NK-92 (cell line): Measurements from ENCODE around the gene SLC4A1AP.

ENCODE experiments used
- DNase-seq: peaks from one replicate; lab custom pipeline; 2025; ENCODE audit not compliant: unreplicated experiment; lab: John Stamatoyannopoulos, UW

The SLC4A1AP gene

DNA sequence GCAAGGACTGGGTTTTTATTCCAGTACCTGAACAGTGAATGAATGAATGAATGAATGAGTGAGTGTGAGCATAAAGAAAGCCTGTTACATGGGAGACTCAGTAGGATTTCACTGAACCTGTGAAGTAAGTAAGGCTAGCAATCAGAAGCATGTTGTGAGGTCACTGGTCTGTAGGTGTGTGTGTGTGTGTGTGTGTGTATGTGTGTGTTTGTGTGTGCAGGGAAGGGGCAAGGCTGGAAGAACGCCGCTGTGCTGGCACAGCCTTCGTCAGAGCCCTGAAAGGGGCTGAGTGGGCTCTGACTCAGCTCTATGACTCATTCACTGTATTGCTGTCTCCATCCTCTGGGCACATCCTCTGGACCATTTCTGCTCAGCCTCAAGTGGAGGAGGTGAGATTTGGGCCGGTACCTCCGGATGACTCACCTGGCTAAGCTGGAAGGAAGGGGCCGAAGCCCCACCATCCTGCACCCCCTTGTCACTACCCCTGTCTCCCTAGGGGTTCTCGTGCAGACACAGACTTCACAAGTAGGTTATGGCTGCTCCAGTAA is 56.4 kb downstream of the SLC4A1AP start:
- no peak for DNase-seq

DNA sequence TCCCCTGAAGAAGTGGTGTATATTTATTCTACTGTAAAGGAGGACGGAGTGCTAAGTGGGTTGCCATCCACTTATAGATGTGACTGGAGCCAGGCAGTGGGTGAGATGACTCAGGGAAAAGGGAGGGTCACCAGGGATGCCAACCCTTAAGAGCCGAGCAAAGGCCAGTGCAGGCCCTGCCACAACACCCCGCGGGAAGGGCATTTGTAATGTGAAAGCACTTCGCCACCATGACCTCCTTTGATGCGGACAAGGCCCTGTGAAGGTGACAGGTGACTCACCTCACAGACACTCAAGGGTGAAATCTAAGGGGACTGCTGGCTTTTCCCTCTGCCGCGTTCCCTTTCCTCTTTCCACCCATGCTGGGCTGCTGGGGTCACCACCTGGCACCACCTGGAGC is 57.6 kb downstream of the SLC4A1AP start:
- no peak for DNase-seq

DNA sequence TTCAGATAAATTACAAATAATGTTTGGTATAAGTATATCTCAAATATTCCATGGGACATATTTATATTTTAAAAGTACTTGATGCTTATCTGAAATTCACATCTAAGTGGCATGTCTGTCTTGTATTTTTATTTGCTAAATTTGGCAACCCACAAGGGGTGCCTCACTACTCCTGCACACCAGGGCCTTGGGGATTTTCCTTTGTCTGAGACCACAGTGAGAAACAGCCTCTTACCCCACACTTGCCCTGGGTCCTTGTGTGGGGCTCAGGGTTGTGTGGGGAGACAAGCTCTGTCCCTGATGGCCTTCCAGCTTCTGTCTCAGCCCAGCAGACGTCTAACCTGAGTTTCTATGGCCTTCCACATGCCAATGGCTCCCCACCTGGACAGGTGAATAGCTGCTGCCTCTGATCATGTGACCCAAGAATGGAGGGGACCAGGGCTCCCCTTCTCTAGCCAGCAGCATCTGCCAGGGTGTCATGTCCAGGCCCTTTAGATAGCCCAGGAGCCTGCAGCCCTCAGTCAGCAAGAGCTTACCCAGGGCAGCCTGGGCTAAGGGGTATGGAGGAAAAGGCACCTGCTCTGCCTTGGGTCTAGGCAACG is 58.3 kb downstream of the SLC4A1AP start:
- DNase-seq: no peak

DNA sequence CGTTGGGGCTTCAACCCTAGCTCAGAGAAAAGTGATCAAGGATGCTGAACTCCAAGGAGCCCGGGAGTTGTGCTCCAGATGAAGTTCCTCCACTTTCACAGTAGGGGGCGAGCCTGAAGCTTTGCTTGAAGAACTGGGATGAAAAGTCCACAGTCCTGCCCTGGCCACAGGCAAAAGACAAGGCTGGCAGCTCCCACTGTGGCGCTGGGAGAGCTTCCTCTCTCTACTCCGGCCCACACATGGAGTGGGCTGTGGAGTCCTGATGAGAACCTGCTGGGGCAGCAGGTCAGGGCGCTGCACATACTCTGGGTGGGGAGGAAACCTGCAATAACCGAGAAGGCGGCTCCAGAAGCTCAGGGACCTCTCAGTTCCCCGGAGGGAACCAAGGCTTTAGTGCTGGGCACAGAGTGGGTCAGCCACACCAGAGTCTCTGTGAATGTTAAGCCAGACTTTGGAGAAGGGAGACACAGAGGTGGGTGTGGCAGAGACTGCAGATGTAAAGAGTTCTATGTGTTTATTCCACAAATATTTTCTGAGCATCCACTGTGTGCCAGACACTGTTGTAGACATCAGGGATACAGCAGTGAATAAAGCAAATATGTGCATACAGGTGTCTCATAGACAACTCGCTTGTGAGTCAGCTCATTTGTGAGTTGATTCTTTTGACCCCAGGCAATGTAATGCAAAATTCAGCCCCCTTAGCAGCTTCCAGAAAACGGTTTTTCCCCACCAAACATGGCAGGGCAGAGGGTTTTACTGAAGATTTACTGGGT is 59.9 kb downstream of the SLC4A1AP start:
- DNase-seq: no peak

DNA sequence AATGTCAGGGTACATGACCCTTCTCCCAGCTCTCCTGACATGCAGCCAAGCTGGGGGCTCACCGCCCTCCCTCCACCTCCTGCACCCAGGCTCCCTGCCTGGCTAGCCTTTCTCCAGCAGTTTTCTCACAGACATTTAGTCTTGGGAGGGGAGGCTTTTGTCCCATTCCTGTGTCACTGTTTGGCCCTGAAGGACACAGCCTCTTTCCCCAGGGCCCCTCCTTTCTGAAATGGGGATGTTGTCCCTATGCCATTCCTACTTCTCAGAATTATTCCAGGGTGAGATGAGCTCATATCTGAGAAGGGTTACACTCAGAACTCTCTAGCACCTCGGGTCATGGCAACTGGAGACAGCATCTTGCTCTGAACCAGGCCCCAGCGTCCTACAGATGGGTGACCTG is 60.5 kb downstream of the SLC4A1AP start:
- DNase-seq: no peak

DNA sequence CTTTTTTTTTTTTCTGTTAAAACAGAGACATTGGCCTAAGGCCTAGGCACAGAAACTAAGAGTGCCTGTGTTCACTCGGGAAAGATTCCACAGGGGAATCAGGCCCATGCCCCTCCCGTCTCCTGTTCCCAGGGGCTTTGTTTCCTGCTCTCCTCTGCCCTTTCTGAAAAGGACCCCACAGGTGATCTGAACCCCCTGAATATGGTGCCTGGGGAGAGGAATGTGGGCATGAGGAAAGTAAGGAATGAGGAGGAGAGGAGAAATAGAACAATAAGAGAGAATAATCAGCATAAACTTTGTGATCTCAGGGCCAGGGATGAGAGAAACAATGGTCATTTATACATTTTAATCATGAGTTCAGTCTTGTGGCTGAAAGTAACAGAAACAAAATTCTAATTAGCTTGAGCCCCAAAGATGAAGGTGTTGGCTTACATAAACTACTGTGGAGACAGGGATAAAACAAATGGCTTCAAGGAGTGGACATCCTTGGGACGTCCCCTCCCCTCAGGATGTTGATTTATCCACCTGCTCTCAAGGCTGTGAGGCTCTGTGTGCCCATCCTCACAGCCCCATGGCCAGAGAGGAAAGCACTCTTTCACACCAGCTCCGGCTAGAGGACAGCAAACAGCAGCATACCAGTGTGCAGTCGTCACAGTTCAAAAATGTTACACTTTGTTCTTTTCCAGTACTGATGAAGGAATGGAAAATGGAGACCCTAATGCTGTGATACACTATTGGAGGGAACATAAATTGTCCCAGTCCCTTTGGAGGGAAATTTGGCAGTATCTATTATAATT is 61.4 kb downstream of the SLC4A1AP start:
- DNase-seq: no peak

DNA sequence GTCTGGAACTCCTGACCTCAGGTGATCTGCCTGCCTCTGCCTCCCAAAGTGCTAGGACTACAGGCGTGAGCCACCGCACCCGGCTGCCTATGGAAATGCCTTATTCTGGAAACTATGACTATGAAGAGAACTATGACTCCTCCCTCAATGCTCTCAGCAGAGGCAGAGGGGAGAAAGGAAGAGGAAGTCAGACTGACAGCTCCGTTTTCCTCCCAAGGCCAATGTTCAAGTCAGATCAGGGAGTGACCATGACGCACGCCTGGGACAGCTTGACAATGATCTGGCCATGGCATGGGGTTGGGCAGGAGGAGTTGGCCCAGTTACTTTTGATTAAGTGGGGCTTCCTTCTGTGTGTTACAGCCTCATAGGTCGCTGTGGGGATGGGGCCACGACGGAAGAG is 63.6 kb downstream of the SLC4A1AP start:
- no peak for DNase-seq

DNA sequence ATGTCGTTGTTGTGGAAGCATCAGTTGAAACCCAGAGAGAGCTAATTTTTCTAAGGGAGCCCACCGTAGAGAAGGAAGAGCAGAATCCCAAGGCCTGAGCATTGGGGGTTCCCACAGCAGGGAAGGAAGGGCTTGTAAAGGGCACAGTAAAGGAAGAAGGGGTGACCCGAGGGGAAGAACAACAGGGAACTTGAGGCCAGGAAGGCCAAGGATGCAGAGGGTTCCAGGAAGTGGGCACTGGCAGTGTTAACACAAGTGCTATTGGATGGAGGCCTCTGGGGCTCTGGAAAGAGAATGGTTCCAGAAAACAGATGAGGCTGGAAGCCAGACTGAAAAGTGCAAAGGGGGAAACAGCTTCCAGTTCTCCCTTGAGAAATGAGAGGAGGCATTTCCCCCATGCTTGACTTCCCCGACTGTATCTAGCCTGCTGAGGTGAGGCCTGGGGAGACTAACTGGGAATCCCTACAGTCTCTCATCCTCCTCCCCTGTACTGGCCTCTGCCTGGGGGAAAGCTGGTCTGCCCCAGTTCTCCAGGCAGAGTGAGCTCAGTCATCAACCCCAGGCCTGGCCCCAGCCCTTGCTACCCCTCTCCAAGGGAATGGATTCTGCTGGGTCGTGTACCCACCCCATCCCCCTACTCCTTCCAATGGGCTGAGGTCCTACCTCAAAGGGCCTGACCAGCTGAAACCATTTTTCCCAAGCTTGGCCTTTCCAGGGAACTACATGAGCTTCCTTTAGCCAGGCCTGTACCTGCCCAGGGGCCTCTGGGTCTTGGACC is 64.6 kb downstream of the SLC4A1AP start:
- no peak for DNase-seq

DNA sequence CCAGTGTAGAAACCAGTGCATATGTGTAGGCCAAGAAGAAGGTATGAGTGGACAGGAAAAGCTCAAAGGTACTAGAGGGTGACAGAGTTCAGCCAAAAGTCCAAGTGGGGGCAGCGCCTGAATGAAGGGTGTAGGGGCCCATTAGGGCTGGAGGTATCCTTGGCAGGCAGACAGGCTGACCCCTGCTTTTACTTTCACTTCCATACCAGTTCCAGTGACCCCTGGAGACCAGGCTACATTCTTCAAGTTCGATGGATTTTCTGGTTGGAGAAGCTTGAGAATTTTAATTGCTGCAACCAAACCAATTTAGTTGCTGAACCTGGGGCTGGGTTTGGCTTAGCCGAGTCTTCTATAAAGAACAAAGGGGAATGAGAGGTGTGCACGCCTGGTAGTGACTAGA is 65.5 kb downstream of the SLC4A1AP start:
- DNase-seq: no peak

DNA sequence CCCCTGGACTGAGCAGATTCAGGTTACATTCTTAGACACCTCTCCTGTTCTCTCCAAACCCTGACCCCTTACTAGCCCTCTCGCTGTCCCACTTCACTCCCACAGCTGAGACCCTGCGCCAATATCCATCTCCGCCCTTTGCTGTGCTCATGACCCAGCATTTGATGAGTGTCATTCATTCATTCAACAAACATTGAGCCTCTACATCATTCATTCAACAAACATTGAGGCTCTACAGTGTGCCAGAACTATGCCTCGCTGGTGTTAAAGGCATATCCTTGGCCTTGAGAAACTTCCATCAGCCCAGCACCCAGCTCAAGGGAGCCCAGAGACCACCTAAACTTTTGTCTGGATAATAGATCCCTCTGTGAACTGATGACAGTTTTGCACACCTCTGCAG is 65.9 kb downstream of the SLC4A1AP start:
- DNase-seq: no peak

DNA sequence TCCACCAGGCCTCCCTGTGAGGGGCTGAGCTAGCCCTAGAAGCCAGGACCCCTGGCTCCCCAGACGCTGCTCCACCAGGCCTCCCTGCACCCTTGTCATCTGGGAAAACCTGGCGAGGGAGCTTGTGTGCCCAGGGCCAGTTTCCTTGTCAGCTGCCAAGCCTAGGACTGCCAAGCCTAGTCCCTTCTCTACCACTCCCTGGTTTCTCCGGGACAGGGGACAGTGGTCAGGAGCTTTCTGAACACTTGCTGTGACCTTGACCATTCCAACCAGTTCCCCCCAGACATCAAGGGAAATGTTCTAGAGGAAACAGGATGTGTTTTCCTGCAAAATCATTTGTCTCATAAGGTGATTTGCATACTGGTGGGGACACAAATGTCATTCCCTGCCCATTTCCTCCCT is 66.6 kb downstream of the SLC4A1AP start:
- DNase-seq: no peak

DNA sequence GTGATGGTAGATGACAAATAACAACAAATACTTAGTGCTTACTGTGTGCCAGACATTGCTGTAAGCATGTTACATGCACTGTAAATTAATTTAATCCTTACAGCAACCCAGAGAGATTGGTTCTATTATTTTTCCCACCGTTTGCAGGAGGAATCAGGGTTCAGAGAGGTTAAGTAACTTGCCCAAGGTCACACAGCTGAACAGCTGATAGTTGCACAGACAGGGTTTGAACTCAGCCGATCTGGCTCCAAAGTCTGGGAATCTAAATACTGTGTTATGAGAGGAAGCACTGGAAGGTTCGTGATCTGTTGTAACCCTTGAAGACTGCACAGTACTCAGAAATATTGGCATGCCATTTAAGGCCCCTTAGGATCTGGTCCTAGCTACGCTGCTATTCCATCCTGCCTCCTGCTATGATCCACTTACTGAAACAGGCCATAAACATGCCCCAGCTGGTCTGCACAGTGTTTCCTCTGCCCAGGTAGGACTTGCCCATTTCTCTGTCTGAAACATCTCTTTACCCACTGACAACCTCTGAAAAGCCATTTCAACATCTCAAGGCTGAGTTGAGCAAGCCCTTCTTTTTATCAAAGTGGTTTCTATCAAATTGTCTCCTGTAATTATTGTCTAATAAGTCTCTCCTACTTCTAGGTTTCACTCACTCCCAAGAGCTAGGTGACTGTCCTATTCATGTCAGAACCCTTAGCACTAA is 67.4 kb downstream of the SLC4A1AP start:
- DNase-seq: no peak

DNA sequence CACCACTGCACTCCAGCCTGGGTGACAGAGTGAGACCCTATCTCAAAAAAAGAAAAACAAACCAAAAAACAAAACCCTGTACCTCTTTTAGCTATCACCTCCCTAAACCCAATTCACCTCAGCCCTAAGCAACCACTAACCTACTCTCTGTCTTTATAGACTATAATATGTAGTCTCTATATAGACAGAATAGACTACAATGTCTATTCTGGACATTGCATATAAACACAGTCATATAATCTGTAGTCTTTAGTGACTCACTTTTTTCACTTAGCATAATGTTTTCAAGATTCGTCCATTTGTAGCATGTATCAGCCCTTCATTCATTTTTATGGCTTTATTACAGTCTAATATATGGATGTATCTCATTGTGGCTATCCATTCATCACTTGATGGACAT is 70.6 kb downstream of the SLC4A1AP start:
- DNase-seq: no peak

DNA sequence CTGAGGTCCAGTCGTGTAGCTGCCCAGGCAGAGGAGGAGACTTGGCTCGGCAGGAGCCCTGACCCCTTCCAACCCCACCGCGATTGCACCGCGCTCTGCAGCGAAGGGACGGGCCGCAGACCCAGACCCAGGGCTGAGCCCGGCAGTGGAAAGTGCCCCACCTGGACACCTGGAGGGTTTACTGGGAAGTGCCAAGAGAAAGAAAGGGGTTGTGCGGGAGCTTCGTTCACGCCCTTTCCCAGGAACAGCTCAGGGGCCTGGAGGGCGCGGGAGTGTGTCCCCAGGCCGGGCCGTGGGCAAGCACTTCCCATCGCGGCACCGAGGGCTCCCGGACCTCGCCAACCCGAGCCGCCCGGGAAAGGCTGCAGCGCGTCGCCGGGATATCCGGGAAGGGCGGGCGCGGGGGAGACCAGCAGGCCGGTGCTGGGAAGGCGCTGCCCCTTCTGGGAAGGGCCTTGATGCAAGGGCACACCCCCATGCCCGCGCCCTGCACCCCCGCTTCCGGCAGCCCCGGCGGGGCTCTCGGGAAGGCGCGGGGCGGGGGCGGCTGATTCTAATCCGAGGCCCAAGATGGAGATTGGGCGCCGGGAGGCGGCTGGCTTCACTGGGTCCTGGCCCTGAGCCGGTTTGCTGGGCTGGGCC is 71.7 kb downstream of the SLC4A1AP start:
- no peak for DNase-seq

DNA sequence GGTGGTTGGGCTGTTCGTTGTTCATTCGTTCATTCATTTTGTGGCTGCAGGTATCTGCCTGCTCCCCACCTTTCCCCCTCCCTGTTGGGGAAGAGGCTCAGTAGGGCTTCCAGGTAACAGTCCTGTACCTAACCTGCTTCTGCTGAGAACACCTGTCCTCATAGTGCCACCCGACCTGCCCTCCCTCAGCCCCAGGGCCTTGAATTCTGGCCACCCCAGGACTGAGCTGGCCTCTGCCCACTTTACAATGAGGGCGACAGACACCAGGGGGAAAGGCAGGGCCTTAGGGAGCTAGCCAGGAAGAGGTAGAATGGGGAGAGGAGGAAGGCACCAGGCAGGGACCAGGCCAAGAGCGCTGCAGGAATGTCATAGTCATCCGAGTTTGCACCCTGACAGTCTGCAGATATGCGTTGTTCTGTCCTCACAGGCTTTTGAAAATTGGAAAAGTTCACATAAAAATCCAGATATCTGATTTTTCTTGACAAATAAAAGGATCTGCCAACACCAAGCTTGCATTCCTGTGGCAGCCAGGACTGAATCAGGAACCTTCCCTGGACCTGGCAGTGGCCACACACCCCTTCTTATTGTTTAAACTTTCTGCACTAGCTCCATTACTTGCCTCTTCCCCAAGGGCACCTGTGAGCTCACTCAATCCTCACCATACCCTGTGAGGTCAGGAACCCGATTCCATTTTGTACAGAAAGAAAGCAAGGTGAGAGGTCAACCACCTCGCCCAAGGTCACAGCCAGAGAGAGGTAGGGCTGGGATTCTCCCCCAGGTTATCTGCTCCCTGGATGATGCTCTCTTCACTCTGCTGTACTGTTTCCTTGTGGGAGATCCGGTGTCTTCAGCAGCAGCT is 72.6 kb downstream of the SLC4A1AP start:
- DNase-seq: no peak

DNA sequence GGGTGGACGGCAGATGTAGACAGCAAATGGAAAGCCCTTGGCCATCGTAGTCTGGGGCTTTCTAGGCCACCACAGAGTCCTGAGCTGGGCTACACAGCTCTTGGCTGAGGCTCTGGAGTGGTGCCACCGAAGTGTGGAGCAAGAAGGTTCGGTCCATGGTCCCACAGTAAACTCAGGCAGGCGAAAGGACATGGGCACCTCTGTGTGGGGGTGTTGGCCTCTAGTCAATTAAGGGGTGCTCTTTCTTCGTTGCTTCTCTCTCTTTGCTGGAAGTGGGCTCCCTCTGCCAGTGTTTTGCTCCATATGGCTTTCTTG is 73.2 kb downstream of the SLC4A1AP start:
- no peak for DNase-seq

DNA sequence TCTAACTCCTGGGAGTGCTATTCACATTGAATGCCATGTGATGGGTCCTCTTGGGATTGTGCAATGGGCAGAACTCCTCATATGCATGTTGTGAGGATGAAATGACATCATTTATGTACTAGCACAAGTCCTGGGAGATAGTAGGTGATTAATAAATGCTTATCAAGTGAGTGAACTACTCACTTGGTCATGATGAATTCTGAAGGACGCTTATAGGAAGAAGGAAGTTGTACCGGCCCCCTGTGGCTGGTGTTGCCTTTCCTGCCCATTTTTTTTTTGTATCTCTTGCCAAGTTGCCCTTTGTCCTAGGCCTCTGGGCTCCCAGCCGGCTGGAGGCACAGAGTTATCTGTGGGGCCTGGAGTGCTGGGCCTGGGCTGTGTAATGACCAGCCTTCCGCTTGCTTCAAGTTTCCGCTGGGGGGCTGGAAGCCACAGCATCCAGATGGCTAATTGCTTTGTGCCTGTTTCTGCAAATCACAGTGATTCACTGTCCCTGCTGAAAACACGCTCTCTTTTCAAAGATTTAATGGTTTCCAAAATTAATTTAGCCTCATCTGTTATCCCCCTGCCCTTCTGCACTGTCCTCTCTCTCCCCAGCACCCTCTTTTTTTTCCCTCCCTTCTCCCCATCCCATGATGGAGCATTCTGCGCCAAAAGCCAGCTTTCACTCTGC is 74.1 kb downstream of the SLC4A1AP start:
- DNase-seq: no peak

DNA sequence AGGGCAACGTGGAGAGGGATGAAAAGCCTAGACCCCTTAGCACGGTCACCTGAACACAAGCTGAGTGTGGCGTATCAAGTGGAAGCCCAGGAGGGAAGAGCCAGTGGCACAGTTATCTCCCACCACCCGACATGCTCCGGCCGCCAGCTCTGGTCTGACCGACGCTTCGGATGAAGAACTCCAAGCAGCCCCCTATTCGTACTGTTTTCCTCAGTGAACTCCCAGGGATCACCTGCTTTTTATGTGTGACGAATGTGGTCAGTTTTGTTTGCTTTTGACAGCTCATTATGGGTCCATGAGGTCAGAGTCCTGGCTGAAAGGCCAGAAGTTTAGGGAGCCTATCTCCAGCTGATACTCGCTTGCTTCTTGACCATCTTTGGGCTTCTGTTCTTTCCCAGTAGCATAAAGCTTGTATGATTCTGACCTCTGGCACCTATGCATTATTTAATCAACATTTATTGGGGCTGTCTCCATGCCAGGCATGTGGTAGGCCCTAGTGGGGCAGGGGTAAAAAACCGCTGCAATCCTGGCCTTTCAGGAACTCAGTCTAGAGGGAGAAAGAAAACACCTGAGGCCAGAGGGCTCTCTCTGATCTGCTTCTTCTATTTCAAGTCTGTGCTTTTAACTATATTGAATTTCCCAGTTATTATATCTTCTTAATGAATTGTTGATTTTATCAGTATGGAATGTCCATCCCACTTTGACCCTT is 74.8 kb downstream of the SLC4A1AP start:
- no peak for DNase-seq
